ENCODE measurements around the gene SLC35F3.
"Not testable (repeated sequence)": the region's sequence is repeated elsewhere in the genome, so short reads cannot be mapped to it uniquely, and the experiment has no call there.

The SLC35F3 gene

GRCh38 chr1:234150892-234151291 is 246.4 kb downstream of the SLC35F3 start:
- FAIRE-seq (no peak), DNase-seq (ENCODE audit: insufficient read length, low spot score) (no peak)

GRCh38 chr1:234152344-234152743 is 247.9 kb downstream of the SLC35F3 start:
- DNase-seq (ENCODE audit: insufficient read length, low spot score); FAIRE-seq: not testable (repeated sequence)

More at GRCh38 chr1:234150892-234151291, 246.4 kb downstream of the SLC35F3 start:
- TF ChIP-seq POU2F2 (IDR thresholded peaks at IDR 0.05; ENCODE audit: low read depth, low read length) (no peak), POLR2A (IDR thresholded peaks at IDR 0.05; ENCODE audit: low read depth, low read length) (no peak), TAF1 (IDR thresholded peaks at IDR 0.05; ENCODE audit: low read depth, low read length) (no peak), PAX5 (IDR thresholded peaks at IDR 0.05; ENCODE audit: insufficient read depth, low read length, severe bottlenecking) (no peak), SPI1 (IDR thresholded peaks at IDR 0.05; ENCODE audit: low read depth, low read length) (no peak), POLR2AphosphoS5 (IDR thresholded peaks at IDR 0.05; ENCODE audit: low read depth, low read length) (no peak)

- peak; percentile 17 for DNase-seq (ENCODE audit: insufficient read length, low spot score)
- TF ChIP-seq POLR2AphosphoS5 (IDR thresholded peaks at IDR 0.05; ENCODE audit: low read depth, low read length) (no peak), POU2F2 (IDR thresholded peaks at IDR 0.05; ENCODE audit: low read depth, low read length) (no peak), PAX5 (IDR thresholded peaks at IDR 0.05; ENCODE audit: insufficient read depth, low read length, severe bottlenecking) (no peak), TAF1 (IDR thresholded peaks at IDR 0.05; ENCODE audit: low read depth, low read length) (no peak), POLR2A (IDR thresholded peaks at IDR 0.05; ENCODE audit: low read depth, low read length) (no peak), SPI1 (IDR thresholded peaks at IDR 0.05; ENCODE audit: low read depth, low read length) (no peak)
- FAIRE-seq, result no peak
Measured at GRCh38 chr1:234154320-234155251, 250.1 kb downstream of the SLC35F3 start.

- TF ChIP-seq POU2F2 (IDR thresholded peaks at IDR 0.05; ENCODE audit: low read depth, low read length), result no peak
- no peak for TF ChIP-seq PAX5 (IDR thresholded peaks at IDR 0.05; ENCODE audit: insufficient read depth, low read length, severe bottlenecking)
- TF ChIP-seq POLR2AphosphoS5 (IDR thresholded peaks at IDR 0.05; ENCODE audit: low read depth, low read length), result no peak
- no peak for TF ChIP-seq POLR2A (IDR thresholded peaks at IDR 0.05; ENCODE audit: low read depth, low read length)
- TF ChIP-seq SPI1 (IDR thresholded peaks at IDR 0.05; ENCODE audit: low read depth, low read length), result no peak
- TF ChIP-seq TAF1 (IDR thresholded peaks at IDR 0.05; ENCODE audit: low read depth, low read length), result no peak
- no peak for DNase-seq (ENCODE audit: insufficient read length, low spot score)
Measured at GRCh38 chr1:234162661-234163060, 258.2 kb downstream of the SLC35F3 start.

GRCh38 chr1:234163267-234163919 is 258.9 kb downstream of the SLC35F3 start:
- DNase-seq (ENCODE audit: insufficient read length, low spot score) (no peak), FAIRE-seq (no peak)
- TF ChIP-seq POLR2A (IDR thresholded peaks at IDR 0.05; ENCODE audit: low read depth, low read length) (no peak), PAX5 (IDR thresholded peaks at IDR 0.05; ENCODE audit: insufficient read depth, low read length, severe bottlenecking) (no peak), TAF1 (IDR thresholded peaks at IDR 0.05; ENCODE audit: low read depth, low read length) (no peak), SPI1 (IDR thresholded peaks at IDR 0.05; ENCODE audit: low read depth, low read length) (no peak), POLR2AphosphoS5 (IDR thresholded peaks at IDR 0.05; ENCODE audit: low read depth, low read length) (no peak), POU2F2 (IDR thresholded peaks at IDR 0.05; ENCODE audit: low read depth, low read length) (no peak)

More at GRCh38 chr1:234162661-234163060, 258.2 kb downstream of the SLC35F3 start:
- no peak for FAIRE-seq

GRCh38 chr1:234164098-234164709 is 259.7 kb downstream of the SLC35F3 start:
- DNase-seq (ENCODE audit: insufficient read length, low spot score) (no peak), FAIRE-seq (no peak)
- TF ChIP-seq TAF1 (IDR thresholded peaks at IDR 0.05; ENCODE audit: low read depth, low read length) (no peak), POU2F2 (IDR thresholded peaks at IDR 0.05; ENCODE audit: low read depth, low read length) (no peak), SPI1 (IDR thresholded peaks at IDR 0.05; ENCODE audit: low read depth, low read length) (no peak), PAX5 (IDR thresholded peaks at IDR 0.05; ENCODE audit: insufficient read depth, low read length, severe bottlenecking) (no peak), POLR2A (IDR thresholded peaks at IDR 0.05; ENCODE audit: low read depth, low read length) (no peak)

- DNase-seq (ENCODE audit: insufficient read length, low spot score) (no peak), FAIRE-seq (no peak)
- TF ChIP-seq TAF1 (IDR thresholded peaks at IDR 0.05; ENCODE audit: low read depth, low read length) (no peak), PAX5 (IDR thresholded peaks at IDR 0.05; ENCODE audit: insufficient read depth, low read length, severe bottlenecking) (no peak), SPI1 (IDR thresholded peaks at IDR 0.05; ENCODE audit: low read depth, low read length) (no peak), POLR2AphosphoS5 (IDR thresholded peaks at IDR 0.05; ENCODE audit: low read depth, low read length) (no peak), POU2F2 (IDR thresholded peaks at IDR 0.05; ENCODE audit: low read depth, low read length) (no peak), POLR2A (IDR thresholded peaks at IDR 0.05; ENCODE audit: low read depth, low read length) (no peak)
Measured at GRCh38 chr1:234168061-234168724, 263.7 kb downstream of the SLC35F3 start.

GRCh38 chr1:234169161-234169849 is 264.8 kb downstream of the SLC35F3 start:
- no peak for FAIRE-seq
- DNase-seq (ENCODE audit: insufficient read length, low spot score), result no peak

More at GRCh38 chr1:234169161-234169849, 264.8 kb downstream of the SLC35F3 start:
- no peak for TF ChIP-seq POLR2AphosphoS5 (IDR thresholded peaks at IDR 0.05; ENCODE audit: low read depth, low read length)
- TF ChIP-seq POU2F2 (IDR thresholded peaks at IDR 0.05; ENCODE audit: low read depth, low read length), result no peak
- TF ChIP-seq POLR2A (IDR thresholded peaks at IDR 0.05; ENCODE audit: low read depth, low read length), result no peak
- TF ChIP-seq PAX5 (IDR thresholded peaks at IDR 0.05; ENCODE audit: insufficient read depth, low read length, severe bottlenecking), result no peak
- no peak for TF ChIP-seq TAF1 (IDR thresholded peaks at IDR 0.05; ENCODE audit: low read depth, low read length)

Data from GM12891 (cell line).